BE2C (cell line): ENCODE data around the gene SCPEP1.

ENCODE experiments used
- DNase-seq: peaks from one replicate; pipeline ENCODE4 v3.0.0-alpha.2; 2020
- H3K27me3 ChIP-seq: fragments of 250-450 bp; sonication (Bioruptor Pico); 2 replicates; pipeline ENCODE4 v1.5.1; 2020; ENCODE audit warnings: mild to moderate bottlenecking
- H3K36me3 ChIP-seq: fragments of 250-450 bp; sonication (Bioruptor Pico); 2 replicates; pipeline ENCODE4 v1.5.1; 2020; ENCODE audit warnings: mild to moderate bottlenecking
- H3K4me1 ChIP-seq: fragments of 250-450 bp; sonication (Bioruptor Pico); 2 replicates; pipeline ENCODE4 v1.5.1; 2020
- H3K4me3 ChIP-seq: 2 replicates; pipeline ENCODE4 v1.5.1; 2011; ENCODE audit warnings: low read depth, low read length
- H3K9me3 ChIP-seq: fragments of 250-450 bp; sonication (Bioruptor Pico); 2 replicates; pipeline ENCODE4 v1.5.1; 2020
- TF ChIP-seq, protein P1 (sequence below): IDR thresholded peaks from 2 replicates; pipeline ENCODE4 v1.5.1; 2012; ENCODE audit warnings: mild to moderate bottlenecking, low read depth, low read length

SCPEP1 gene

DNA sequence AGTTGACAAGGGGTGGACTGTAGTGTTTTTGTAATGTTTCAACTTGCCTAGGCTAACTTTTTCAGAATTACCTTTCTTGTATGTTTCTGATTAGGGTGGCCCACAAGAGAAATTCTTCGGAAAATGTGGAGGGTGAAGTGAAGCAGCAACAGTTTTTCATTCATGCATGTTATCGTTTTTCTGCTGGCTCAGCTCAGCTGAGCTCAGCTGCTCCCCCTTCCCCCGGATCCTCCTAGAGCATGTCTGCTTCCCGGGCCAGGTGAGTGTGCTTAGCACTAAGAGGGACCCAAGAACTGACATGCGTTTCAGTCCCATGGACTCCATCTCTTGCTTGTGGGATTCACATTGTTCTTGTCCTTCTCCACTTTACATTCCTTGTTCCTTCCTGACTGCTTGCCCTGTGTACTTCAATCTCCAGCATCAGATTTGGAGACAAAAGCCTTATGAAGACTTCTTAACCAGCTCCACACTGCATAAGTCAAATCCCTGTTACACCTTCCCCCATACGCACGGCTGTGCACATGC lies 33.6 kb downstream of the SCPEP1 start:
- Histone ChIP-seq H3K4me1 (no peaks in the 10 kb centered on the region), H3K4me3 (no peak overlapping the region), H3K36me3 (no peaks in the 10 kb centered on the region; the same call in 1 of the 2 replicates), H3K27me3 (no peaks in the 10 kb centered on the region), H3K9me3 (no peaks in the 10 kb centered on the region)
- TF ChIP-seq, protein P1, sequence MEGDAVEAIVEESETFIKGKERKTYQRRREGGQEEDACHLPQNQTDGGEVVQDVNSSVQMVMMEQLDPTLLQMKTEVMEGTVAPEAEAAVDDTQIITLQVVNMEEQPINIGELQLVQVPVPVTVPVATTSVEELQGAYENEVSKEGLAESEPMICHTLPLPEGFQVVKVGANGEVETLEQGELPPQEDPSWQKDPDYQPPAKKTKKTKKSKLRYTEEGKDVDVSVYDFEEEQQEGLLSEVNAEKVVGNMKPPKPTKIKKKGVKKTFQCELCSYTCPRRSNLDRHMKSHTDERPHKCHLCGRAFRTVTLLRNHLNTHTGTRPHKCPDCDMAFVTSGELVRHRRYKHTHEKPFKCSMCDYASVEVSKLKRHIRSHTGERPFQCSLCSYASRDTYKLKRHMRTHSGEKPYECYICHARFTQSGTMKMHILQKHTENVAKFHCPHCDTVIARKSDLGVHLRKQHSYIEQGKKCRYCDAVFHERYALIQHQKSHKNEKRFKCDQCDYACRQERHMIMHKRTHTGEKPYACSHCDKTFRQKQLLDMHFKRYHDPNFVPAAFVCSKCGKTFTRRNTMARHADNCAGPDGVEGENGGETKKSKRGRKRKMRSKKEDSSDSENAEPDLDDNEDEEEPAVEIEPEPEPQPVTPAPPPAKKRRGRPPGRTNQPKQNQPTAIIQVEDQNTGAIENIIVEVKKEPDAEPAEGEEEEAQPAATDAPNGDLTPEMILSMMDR = no peak
- no peak for DNase-seq

DNA sequence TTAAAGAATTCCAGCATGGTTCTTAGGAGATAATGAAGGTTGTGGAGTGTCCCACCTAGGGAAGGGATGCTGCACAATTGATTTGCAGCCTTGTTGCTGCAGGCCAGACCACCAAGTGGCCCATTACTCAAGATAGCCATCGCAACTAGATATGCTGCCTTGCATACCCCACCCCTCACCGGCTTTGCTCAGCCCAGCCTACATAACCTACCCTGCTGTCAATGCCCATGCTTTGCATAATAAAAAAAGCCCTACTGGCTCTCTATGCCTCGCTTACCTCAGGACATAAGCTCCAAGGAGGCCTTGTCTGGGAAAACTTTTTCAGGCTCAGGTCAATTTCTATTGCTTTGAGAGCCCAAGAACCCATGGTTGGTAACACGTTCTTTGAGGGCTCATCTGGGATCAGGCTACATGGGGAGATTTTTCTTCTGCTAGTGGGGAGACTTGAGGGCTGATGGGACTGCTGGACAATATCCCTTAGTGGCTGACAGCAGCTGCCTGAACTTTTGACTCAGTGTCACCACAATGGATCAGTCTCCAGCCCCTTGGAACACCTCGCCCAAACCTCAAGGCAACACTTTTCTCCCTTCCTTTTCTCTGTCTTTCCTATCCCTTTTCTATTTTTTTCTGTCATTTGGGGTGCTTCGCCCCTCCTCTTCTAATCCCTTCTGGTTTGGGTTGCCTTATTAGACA lies 38.3 kb downstream of the SCPEP1 start:
- DNase-seq = no peak
- Histone ChIP-seq H3K9me3 (no peaks in the 10 kb centered on the region), H3K27me3 (no peaks in the 10 kb centered on the region; the same call in none of the 2 replicates), H3K36me3 (no peaks in the 10 kb centered on the region), H3K4me3 (no peak overlapping the region), H3K4me1 (no peaks in the 10 kb centered on the region)
- TF ChIP-seq, protein P1 = no peak

DNA sequence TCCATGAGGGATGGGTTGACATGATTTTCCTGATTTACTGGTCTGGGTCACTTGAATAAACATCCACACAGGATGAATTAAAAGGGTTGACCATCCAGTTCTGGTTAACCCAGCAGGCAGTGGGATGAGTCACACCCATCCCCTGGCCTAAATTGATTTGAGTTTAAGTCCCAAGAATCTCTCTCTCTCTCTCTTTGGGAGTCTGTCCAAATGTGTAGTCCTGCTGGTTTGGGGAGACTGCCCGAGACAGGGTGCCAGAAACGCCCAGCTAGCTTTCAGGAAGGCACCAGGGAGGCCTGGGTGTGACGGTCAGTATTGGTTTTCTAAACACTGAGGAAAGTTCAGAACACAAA lies 38.8 kb downstream of the SCPEP1 start:
- Histone ChIP-seq H3K9me3 (no peaks in the 10 kb centered on the region), H3K4me1 (no peaks in the 10 kb centered on the region), H3K27me3 (peaks cover 2% of the 10 kb centered on the region), H3K4me3 (no peak overlapping the region), H3K36me3 (no peaks in the 10 kb centered on the region)
- TF ChIP-seq, protein P1 = no peak
- DNase-seq = no peak

DNA sequence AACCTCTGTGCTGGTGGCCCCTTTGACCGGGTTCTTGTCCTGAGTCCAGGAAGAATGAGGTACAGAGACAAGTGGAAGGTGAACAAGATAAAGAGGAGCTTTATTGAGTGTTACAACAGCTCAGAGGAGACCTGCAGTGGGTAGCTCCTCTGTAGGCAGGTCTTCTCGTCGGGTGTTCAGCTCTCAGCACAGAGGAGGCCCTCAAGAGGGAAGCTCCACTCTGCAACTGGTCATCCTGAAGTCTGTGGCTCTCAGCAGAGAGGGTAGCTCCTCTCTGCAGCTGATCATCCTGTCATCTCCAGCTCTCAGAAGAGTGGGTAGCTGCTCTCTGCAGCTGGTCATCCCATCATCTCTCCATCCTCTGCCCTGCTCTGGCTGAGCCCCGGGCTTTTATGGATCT lies 39.7 kb downstream of the SCPEP1 start:
- TF ChIP-seq, protein P1 = no peak
- Histone ChIP-seq H3K27me3 (peaks cover 2% of the 10 kb centered on the region), H3K9me3 (no peaks in the 10 kb centered on the region), H3K4me3 (no peak overlapping the region), H3K36me3 (no peaks in the 10 kb centered on the region), H3K4me1 (no peaks in the 10 kb centered on the region)
- no peak for DNase-seq

DNA sequence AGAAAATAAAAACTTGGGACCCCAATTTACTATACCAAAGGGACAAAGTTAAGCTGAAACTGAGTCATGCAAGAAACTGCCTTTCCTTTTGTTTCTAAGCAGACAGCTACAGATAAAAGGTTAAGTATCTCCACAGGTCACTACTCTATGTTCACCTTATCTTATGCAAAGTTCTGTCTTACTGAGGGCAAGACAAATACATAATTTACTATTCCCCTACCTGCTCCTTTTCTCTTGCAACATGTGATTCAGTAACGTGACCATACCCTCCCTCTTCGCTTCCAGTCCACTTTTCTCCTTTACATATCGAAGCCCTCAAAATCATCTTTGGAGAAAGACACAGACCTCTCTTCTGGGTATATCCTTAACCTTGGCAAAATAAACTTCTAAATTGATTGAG lies 42.3 kb downstream of the SCPEP1 start:
- no peaks in the 10 kb centered on the region for H3K36me3 ChIP-seq
- DNase-seq = no peak
- TF ChIP-seq, protein P1 = no peak
- H3K9me3 ChIP-seq = no peaks in the 10 kb centered on the region
- no peaks in the 10 kb centered on the region for H3K4me1 ChIP-seq
- H3K4me3 ChIP-seq = no peak overlapping the region
- peaks cover 2% of the 10 kb centered on the region for H3K27me3 ChIP-seq

DNA sequence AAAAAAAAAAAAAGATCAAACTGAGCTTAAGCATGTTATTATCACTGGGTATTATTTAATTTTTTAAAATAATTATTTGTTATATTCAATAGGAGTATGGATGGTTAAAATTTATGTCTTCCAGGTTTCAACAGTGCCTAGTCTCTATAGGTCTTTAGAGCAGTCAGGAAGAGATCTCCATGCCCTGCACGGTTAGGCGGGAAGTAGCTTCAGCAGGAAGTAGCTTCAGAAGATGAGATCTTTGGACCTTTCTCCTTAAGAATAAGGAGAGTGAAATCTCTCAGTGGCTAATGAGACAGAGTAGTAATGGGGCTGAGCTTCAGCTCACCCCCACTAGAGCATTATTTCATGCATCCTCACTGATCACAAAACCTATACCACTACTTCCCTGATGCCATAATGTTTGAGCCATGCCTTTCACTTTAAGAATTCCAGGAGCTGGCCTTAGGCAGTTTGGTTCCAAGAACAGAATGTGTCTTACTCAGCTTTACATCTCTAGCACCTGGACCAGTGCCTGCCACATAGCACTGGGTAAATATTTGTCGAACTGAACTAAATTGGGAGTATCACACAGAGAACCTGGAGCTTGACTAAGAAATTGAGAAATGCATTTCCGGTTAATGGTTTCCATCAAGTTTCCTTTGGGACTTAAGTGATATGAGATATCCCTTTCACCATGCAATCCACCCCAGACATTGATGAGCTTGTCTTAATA lies 43.5 kb downstream of the SCPEP1 start:
- no peak for DNase-seq
- no peaks in the 10 kb centered on the region for H3K4me1 ChIP-seq
- peaks cover 2% of the 10 kb centered on the region for H3K27me3 ChIP-seq
- H3K9me3 ChIP-seq = no peaks in the 10 kb centered on the region
- TF ChIP-seq, protein P1 = no peak
- no peak overlapping the region for H3K4me3 ChIP-seq
- H3K36me3 ChIP-seq = no peaks in the 10 kb centered on the region
